OCI-LY1 (cell line): ENCODE data around the gene TAF6.

Experiments used
- H2AFZ ChIP-seq: fragments of 200-600 bp; sonication (generic), shearing (Covaris generic); 2 replicates; pipeline ENCODE4 v1.6.0; 2014; ENCODE audit warnings: antibody characterized with exemption, mild to moderate bottlenecking, low read length
- H3F3A ChIP-seq: fragments of 200-600 bp; sonication (generic), shearing (Covaris generic); 2 replicates; pipeline ENCODE4 v1.6.0; 2014; ENCODE audit warnings: mild to moderate bottlenecking, antibody characterized with exemption, low read length, moderate library complexity; ENCODE audit not compliant: insufficient read depth
- H3K27ac ChIP-seq: fragments of 200-600 bp; sonication (generic); 2 replicates; pipeline ENCODE4 v1.5.1; 2014; ENCODE audit warnings: low read length, mixed run types, mild to moderate bottlenecking, low read depth; ENCODE audit not compliant: poor library complexity, severe bottlenecking
- H3K27me3 ChIP-seq: fragments of 200-600 bp; sonication (generic); 2 replicates; pipeline ENCODE4 v1.6.0; 2014; ENCODE audit warnings: antibody characterized with exemption, mild to moderate bottlenecking, low read length, moderate library complexity; ENCODE audit not compliant: insufficient read depth
- H3K36me3 ChIP-seq: fragments of 200-600 bp; sonication (generic); 2 replicates; pipeline ENCODE4 v1.6.1; 2014; ENCODE audit warnings: mild to moderate bottlenecking, antibody characterized with exemption, low read length, moderate library complexity, mixed read lengths; ENCODE audit not compliant: insufficient read depth
- H3K4me1 ChIP-seq: fragments of 200-600 bp; sonication (generic); 2 replicates; pipeline ENCODE4 v1.5.1; 2014; ENCODE audit warnings: mild to moderate bottlenecking, low read length, moderate library complexity; ENCODE audit not compliant: insufficient read depth, severe bottlenecking
- H3K4me2 ChIP-seq: fragments of 200-600 bp; sonication (generic), shearing (Covaris generic); 2 replicates; pipeline ENCODE4 v1.6.1; 2014; ENCODE audit warnings: low read length
- H3K4me3 ChIP-seq: fragments of 200-600 bp; sonication (generic); 2 replicates; pipeline ENCODE4 v1.5.1; 2014; ENCODE audit warnings: low read length, low read depth, mild to moderate bottlenecking, mixed read lengths; ENCODE audit not compliant: poor library complexity, severe bottlenecking
- H3K79me2 ChIP-seq: fragments of 200-600 bp; shearing (Covaris generic); 2 replicates; pipeline ENCODE4 v1.6.1; 2016; ENCODE audit warnings: mixed run types, low read length, mixed read lengths; ENCODE audit not compliant: insufficient read depth
- H3K9ac ChIP-seq: fragments of 200-600 bp; sonication (generic), shearing (Covaris generic); 2 replicates; pipeline ENCODE4 v1.6.1; 2014; ENCODE audit warnings: mild to moderate bottlenecking, low read length, mixed read lengths
- H3K9me2 ChIP-seq: fragments of 200-600 bp; sonication (generic), shearing (Covaris generic); 2 replicates; pipeline ENCODE4 v1.6.1; 2014; ENCODE audit warnings: low read depth, mild to moderate bottlenecking, low read length, mixed read lengths
- H3K9me3 ChIP-seq: fragments of 200-600 bp; shearing (Covaris generic); 2 replicates; pipeline ENCODE4 v1.6.1; 2014; ENCODE audit warnings: low read length, mixed read lengths
- H4K20me1 ChIP-seq: fragments of 200-600 bp; sonication (generic), shearing (Covaris generic); 2 replicates; pipeline ENCODE4 v1.6.0; 2016; ENCODE audit warnings: mild to moderate bottlenecking, low read length; ENCODE audit not compliant: insufficient read depth
- CTCF ChIP-seq: fragments of 200-600 bp; sonication (generic), shearing (Covaris generic); IDR thresholded peaks from 2 replicates; pipeline ENCODE4 v1.5.1; 2017; ENCODE audit warnings: mild to moderate bottlenecking, antibody characterized with exemption, low read length, moderate library complexity, mixed read lengths
- EZH2 ChIP-seq: fragments of 200-600 bp; sonication (generic), shearing (Covaris generic); IDR thresholded peaks from 2 replicates; pipeline ENCODE4 v1.8.0; 2017; ENCODE audit warnings: borderline replicate concordance, mixed run types, mild to moderate bottlenecking, antibody characterized with exemption, low read length, moderate library complexity, mixed read lengths

TAF6 gene

GRCh38 chr7:100109521-100110163 is 9.5 kb downstream of the TAF6 start:
- H3K79me2 ChIP-seq, result no peaks in the 10 kb centered on the region
- H3K36me3 ChIP-seq, result peaks cover 89% of the 10 kb centered on the region

GRCh38 chr7:100107890-100108289 is 11.3 kb downstream of the TAF6 start:
- Histone ChIP-seq H3K4me1 (peaks cover 9% of the 10 kb centered on the region), H2AFZ (no peak overlapping the region), H3F3A (no peaks in the 10 kb centered on the region), H3K79me2 (no peaks in the 10 kb centered on the region), H3K9ac (no peak overlapping the region), H3K27me3 (no peaks in the 10 kb centered on the region), H4K20me1 (no peaks in the 10 kb centered on the region), H3K4me3 (no peak overlapping the region), H3K27ac (peak overlapping the region; percentile 1), H3K4me2 (no peak overlapping the region), H3K9me2 (no peaks in the 10 kb centered on the region), H3K9me3 (no peaks in the 10 kb centered on the region), H3K36me3 (peaks cover 75% of the 10 kb centered on the region)
- TF ChIP-seq CTCF (no peak), EZH2 (no peak)

More at GRCh38 chr7:100109521-100110163, 9.5 kb downstream of the TAF6 start:
- H4K20me1 ChIP-seq, result no peaks in the 10 kb centered on the region
- H3K27ac ChIP-seq, result no peak overlapping the region
- no peak overlapping the region for H3K4me2 ChIP-seq
- no peaks in the 10 kb centered on the region for H3K27me3 ChIP-seq
- peak; percentile 27; the same call in 1 of the 2 replicates for TF ChIP-seq CTCF
- TF ChIP-seq EZH2, result no peak
- peaks cover 7% of the 10 kb centered on the region for H3K4me1 ChIP-seq
- no peak overlapping the region for H3K4me3 ChIP-seq
- H3K9me2 ChIP-seq, result no peaks in the 10 kb centered on the region
- no peaks in the 10 kb centered on the region for H3K9me3 ChIP-seq
- H3K9ac ChIP-seq, result no peak overlapping the region
- H3F3A ChIP-seq, result no peaks in the 10 kb centered on the region
- no peak overlapping the region for H2AFZ ChIP-seq

GRCh38 chr7:100107125-100107737 is 11.9 kb downstream of the TAF6 start:
- no peak overlapping the region for H2AFZ ChIP-seq
- H3K27ac ChIP-seq, result no peak overlapping the region
- no peaks in the 10 kb centered on the region for H3K79me2 ChIP-seq
- H4K20me1 ChIP-seq, result no peaks in the 10 kb centered on the region
- H3K4me1 ChIP-seq, result peaks cover 16% of the 10 kb centered on the region
- H3F3A ChIP-seq, result no peaks in the 10 kb centered on the region
- H3K4me2 ChIP-seq, result no peak overlapping the region
- H3K9ac ChIP-seq, result no peak overlapping the region
- no peaks in the 10 kb centered on the region for H3K9me3 ChIP-seq
- H3K36me3 ChIP-seq, result peaks cover 69% of the 10 kb centered on the region
- TF ChIP-seq CTCF (no peak), EZH2 (no peak)
- H3K9me2 ChIP-seq, result no peaks in the 10 kb centered on the region
- H3K27me3 ChIP-seq, result no peaks in the 10 kb centered on the region
- H3K4me3 ChIP-seq, result no peak overlapping the region
